Spleen (tissue), 7 donors: ENCODE data around the gene BCAR3.

ENCODE experiments used
- CTCF ChIP-seq, 11 experiments: fragments of 200-600 bp in 7 of 11; fragments of 450-650 bp in 4 of 11; sonication (generic) in 4 of 11; IDR thresholded peaks in 8 of 11; conservative IDR thresholded peaks in 3 of 11; 1 replicate in 7 of 11; 2 replicates in 4 of 11; pipeline versions ENCODE4 v1.4.0 to v1.8.0; 2016 to 2021; ENCODE audit warnings: antibody characterized with exemption in 11 of 11, inconsistent platforms in 4 of 11, mild to moderate bottlenecking in 1 of 11
- POLR2AphosphoS5 ChIP-seq, 3 donors: sonication (generic); formaldehyde crosslinking; IDR thresholded peaks; one replicate each; pipeline ENCODE4 v1.5.1; 2017; ENCODE audit warnings: antibody characterized with exemption in 3 of 3
- donor health status: DM: no; HTN: no; CAD: no; lungs with moderate emphysema.
- donor health status: DM: no; HTN: no; CAD: no.
- donor health status: DM: no; HTN: no; CAD: no.

GRCh38 chr1:93713341-93713740 is 31.7 kb upstream of the BCAR3 start:
- no peak for TF ChIP-seq CTCF (IDR thresholded peaks at IDR 0.05 in 8 of 11, conservative IDR thresholded peaks at IDR 0.05 in 3 of 11)
- no peak for TF ChIP-seq POLR2AphosphoS5 (IDR thresholded peaks at IDR 0.05)
